Measurements from ENCODE around the gene TMEM217. TPM values are rescaled to one million over a fixed set of nuclear protein-coding genes. Genes with fewer than 3 reads are reported as not detected.

The TMEM217 gene
- polyA plus RNA-seq, 3 donors, result 0.09 to 0.29 TPM; not detected in 1

GRCh38 chr6:37275350-37275749 lies 17.4 kb upstream of the TMEM217 start:
- no peaks in the 10 kb centered on the region for H3K27me3 ChIP-seq (ENCODE audit: control insufficient read depth in 2 of 2, insufficient read depth in 2 of 2, low read length in 2 of 2)
- no peak overlapping the region for H3K4me2 ChIP-seq (replicated peaks; ENCODE audit: extremely low read depth, low read length, poor library complexity, severe bottlenecking)
- peaks cover 32 to 36% of the 10 kb centered on the region in 2 donors for H3K36me3 Mint-ChIP-seq
- H3K9me3 ChIP-seq (replicated peaks in 1 of 2; ENCODE audit: control insufficient read depth in 1 of 2, insufficient read depth in 1 of 2, low read length in 2 of 2), result no peaks in the 10 kb centered on the region
- no peak overlapping the region for H3K27ac ChIP-seq (ENCODE audit: low read depth in 1 of 2, low read length in 2 of 2)
- no peaks in the 10 kb centered on the region for H4K20me1 ChIP-seq (ENCODE audit: insufficient read depth, low read length)
- no peak overlapping the region for H3K4me3 Mint-ChIP-seq
- WGBS (ENCODE audit: insufficient coverage), result no CpG with 5 or more reads among the region's 1 CpG
- peaks cover 29 to 47% of the 10 kb centered on the region in 2 donors for H3K4me1 ChIP-seq (ENCODE audit: control insufficient read depth in 1 of 2, insufficient read depth in 2 of 2, low read length in 2 of 2)
- peaks cover 71% of the 10 kb centered on the region for H3K79me2 ChIP-seq (ENCODE audit: insufficient read depth, low read length)
- no peak for DNase-seq
- no peak overlapping the region for H2AFZ ChIP-seq (ENCODE audit: insufficient read depth, low read depth, low read length, poor library complexity, severe bottlenecking)
- H3K9ac ChIP-seq (ENCODE audit: insufficient read depth, low read length, poor library complexity, severe bottlenecking), result no peak overlapping the region
- no peak for TF ChIP-seq CTCF (IDR thresholded peaks at IDR 0.05)
- peaks cover 0 to 1% (median 0%) of the 10 kb centered on the region in 3 donors for H3K27me3 Mint-ChIP-seq (ENCODE audit: low read depth in 3 of 3)
- peak overlapping the region in 2 of 7 donors; percentile 61 to 69 for H3K27ac Mint-ChIP-seq
- H3K4me1 Mint-ChIP-seq, result peaks cover 62% of the 10 kb centered on the region
- peaks cover 3 to 15% of the 10 kb centered on the region in 2 donors for H3K36me3 ChIP-seq (replicated peaks in 1 of 2; ENCODE audit: control insufficient read depth in 1 of 2, insufficient read depth in 2 of 2, low read length in 2 of 2)
- peaks cover 0 to 2% (median 0%) of the 10 kb centered on the region in 7 donors for H3K9me3 Mint-ChIP-seq
- intact Hi-C loops (cut with micrococcal nuclease), result no loop called here
- H3K4me3 ChIP-seq (replicated peaks in 1 of 3; ENCODE audit: low read depth in 2 of 3, low read length in 3 of 3), result no peak overlapping the region

- Mint-ChIP-seq H3K9me3 (peaks cover 0 to 2% (median 0%) of the 10 kb centered on the region in 7 donors), H3K27me3 (ENCODE audit: low read depth in 3 of 3) (peaks cover 0 to 1% (median 0%) of the 10 kb centered on the region in 3 donors), H3K4me1 (peaks cover 51% of the 10 kb centered on the region), H3K36me3 (peaks cover 26 to 32% of the 10 kb centered on the region in 2 donors), H3K4me3 (no peak overlapping the region), H3K27ac (no peak overlapping the region)
- Histone ChIP-seq H3K9me3 (replicated peaks in 1 of 2; ENCODE audit: control insufficient read depth in 1 of 2, insufficient read depth in 1 of 2, low read length in 2 of 2) (no peaks in the 10 kb centered on the region), H3K4me3 (replicated peaks in 1 of 3; ENCODE audit: low read depth in 2 of 3, low read length in 3 of 3) (no peak overlapping the region), H3K27ac (ENCODE audit: low read depth in 1 of 2, low read length in 2 of 2) (no peak overlapping the region), H3K36me3 (replicated peaks in 1 of 2; ENCODE audit: control insufficient read depth in 1 of 2, insufficient read depth in 2 of 2, low read length in 2 of 2) (peaks cover 3 to 23% of the 10 kb centered on the region in 2 donors), H3K4me1 (ENCODE audit: control insufficient read depth in 1 of 2, insufficient read depth in 2 of 2, low read length in 2 of 2) (peaks cover 13 to 36% of the 10 kb centered on the region in 2 donors), H3K9ac (ENCODE audit: insufficient read depth, low read length, poor library complexity, severe bottlenecking) (no peak overlapping the region), H3K4me2 (replicated peaks; ENCODE audit: extremely low read depth, low read length, poor library complexity, severe bottlenecking) (no peak overlapping the region), H3K79me2 (ENCODE audit: insufficient read depth, low read length) (peaks cover 73% of the 10 kb centered on the region), H4K20me1 (ENCODE audit: insufficient read depth, low read length) (no peaks in the 10 kb centered on the region), H2AFZ (ENCODE audit: insufficient read depth, low read depth, low read length, poor library complexity, severe bottlenecking) (no peak overlapping the region), H3K27me3 (ENCODE audit: control insufficient read depth in 2 of 2, insufficient read depth in 2 of 2, low read length in 2 of 2) (no peaks in the 10 kb centered on the region)
- DNase-seq, result no peak
- TF ChIP-seq CTCF (IDR thresholded peaks at IDR 0.05), result no peak
- no CpG with 5 or more reads among the region's 3 CpGs for WGBS (ENCODE audit: insufficient coverage)
- intact Hi-C loops (cut with micrococcal nuclease), result no loop called here
Measured at GRCh38 chr6:37273690-37274089, 15.7 kb upstream of the TMEM217 start.

Measured in CD14-positive monocyte (primary cell).